HG03457 (cell line): ENCODE measurements around the gene BEND7.

Experiments used
- ATAC-seq: cut with Tn5 transposase; IDR thresholded peaks from one replicate; pipeline ENCODE4 v1.9.1; 2021; ENCODE audit warnings: moderate number of reproducible peaks; ENCODE audit not compliant: unreplicated experiment

The BEND7 gene

DNA sequence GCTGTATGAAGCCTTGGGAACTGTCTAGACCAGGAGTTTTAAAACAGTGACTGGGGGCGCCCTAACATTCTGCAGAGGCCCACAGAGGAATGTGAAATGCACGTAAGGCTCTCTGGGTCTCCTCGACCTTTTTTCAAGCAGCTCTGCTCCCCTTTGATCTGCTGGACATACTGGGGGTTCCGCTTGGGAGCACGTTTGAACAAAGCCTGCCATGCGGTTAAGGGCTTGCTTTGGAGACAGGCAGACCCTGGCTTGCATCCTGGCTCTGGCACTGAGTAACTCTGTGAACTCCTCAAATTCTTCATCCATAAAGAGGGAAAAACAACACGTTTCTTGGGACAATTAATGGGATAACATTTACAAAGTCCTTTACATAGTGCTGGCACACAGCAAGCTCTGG lies 7.8 kb downstream of the BEND7 start:
- ATAC-seq: no peak

DNA sequence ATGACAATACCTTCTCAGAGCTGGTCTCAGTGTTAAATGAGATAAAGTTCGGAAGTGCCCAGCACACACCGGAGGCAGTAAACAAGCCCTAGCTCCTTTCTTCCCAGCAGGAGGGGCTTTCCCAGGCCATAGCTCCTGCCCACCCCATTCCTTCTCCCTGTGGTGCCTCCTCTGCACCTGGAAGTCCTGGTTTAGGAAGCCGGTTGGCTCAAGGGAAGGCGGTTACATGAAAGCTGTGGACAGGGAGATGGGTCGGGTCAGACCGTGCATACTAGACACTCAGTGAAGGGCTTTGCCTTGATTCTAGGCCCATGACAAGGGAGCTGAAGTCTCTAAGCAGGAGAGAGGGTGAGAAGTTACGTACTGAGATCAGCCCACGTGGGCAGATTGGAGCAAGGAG lies 8.6 kb downstream of the BEND7 start:
- no peak for ATAC-seq

DNA sequence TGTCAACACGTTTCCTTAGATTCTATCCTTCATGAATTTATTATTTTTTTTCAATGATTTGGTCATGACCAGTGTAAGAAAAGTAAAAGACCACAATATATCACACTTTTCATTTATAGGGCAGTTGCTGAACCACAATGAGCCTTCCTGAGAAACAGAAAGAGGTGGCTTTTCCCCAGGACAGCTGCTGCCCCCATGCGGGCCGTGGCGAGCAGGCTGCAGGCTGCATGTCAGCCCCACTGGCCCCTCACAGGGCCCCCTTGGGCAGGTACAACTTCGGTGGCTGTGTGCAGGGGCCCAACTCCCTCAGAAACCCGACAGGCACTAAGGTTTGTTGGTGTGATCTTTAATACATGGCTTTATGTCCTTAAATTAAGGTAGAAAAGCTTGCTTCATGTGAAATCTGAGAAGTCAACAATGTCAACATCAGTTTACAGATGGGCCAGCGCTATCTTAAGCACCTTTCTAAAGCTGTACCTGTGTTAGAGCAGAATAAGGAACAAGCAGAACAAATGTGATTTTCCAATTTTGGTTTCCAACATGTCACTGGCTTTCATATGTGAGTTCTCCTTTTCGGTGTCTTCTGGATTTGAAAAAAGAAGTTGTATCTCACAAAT lies 10.6 kb downstream of the BEND7 start:
- no peak for ATAC-seq

DNA sequence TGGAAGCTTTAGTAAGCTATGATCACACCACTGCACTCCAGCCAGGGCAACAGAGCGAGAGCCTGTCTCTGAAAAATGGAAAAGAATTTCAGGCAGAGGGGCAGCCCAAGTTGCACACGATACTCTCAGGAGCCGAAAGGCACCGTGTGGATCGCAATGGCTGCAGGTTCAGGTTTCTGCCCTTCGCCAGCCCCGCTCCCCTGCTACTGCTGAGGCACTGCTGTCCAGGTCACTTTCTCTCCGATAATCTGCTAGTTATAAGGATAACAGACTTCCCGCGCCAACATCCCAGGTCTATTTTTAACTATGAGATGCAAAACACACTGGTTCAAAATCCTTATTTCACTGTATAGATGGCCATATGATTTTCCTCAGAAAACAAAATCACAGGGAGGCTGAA lies 11.1 kb downstream of the BEND7 start:
- ATAC-seq: no peak

DNA sequence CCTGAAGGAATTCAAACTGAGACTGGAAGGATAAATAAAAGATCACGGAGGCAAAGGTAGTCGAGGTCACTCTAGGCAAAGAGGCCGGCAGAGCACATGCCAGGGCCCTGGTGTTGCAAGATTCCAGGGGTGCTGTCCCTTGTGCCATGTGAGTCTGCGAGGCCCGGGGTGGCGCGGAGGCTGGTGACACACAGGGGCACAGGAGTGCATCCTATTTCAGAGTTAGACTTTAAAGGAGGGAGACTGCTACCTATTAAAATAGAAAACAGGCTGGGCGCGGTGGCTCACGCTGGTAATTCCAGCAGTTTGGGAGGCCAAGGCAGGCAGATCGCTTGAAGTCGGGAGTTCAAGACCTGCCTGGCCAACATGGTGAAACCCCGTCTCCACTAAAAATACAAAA lies 12.6 kb downstream of the BEND7 start:
- no peak for ATAC-seq

DNA sequence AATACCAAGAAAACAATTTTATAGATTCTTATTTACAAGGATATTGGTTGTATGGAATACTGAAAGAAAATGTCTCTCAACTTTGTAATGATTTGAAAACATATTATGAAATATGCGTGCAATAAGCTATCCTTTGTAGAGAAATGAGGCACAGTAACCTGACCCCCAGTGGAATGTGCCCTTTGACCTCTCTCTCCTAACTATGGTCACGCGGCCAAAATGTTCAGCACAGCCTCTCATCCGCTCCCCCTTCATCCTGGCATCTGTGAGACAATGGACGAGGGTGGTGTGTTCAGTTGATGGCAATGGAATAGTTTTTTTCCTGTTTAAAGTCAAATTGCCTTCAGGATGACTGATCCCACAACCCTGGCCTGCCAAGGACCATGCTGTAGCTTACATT lies 13.3 kb downstream of the BEND7 start:
- no peak for ATAC-seq

DNA sequence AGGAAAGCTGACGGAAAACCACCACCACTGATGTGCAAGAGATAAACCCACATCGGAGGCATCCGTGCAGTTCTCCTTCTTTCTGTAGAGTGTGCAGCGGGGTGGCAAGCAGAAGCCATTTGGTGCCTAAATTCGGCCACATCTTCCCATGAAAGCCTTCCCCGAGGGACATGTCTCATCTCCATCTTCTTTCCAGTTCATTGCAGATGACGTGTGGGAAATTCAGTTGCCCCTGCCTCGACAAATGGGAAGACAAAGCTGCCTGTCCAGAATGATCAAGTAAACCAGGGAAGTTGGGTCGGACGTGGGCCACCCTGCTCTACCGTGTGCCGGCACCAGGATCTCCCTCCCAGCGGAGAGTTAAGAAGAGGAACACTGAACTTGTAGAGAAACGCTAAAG lies 14.5 kb downstream of the BEND7 start:
- ATAC-seq: no peak

DNA sequence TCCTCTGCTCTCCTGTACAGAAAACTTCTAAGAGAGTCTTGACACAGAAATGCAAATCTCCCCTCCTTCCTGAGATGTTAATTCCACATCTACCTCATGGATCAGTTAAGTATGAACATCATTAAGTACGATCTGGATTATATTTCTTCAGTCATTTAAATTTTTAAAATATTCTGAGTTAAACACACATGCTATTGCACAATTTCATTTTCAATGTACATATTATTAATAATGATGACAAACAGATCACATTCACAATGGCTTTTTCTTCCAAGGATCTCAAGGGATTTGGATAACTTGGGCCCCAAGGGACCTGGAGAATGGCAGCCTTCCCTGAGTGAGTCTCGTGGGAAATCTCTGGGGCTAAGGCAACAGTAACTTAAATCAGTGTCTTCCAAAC lies 16.2 kb downstream of the BEND7 start:
- no peak for ATAC-seq

DNA sequence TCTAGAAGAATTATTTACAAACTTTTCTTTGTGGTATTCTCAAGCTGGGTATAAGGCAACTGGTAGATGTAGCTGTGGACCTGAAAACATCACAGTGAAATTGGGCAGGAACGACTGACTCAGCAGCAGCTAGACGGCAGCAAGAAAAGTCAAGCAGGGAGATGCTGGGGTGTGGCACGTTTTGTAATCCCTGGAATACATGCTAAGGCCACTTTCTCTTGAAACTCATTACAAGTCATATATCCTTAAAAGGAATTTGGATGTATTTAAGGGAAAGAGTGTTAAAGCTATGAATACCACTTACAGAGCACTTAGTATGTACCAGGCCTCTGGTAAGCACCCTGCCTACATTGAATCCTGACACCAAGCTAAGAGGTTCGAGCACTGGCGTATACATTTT lies 17.4 kb downstream of the BEND7 start:
- ATAC-seq: no peak

DNA sequence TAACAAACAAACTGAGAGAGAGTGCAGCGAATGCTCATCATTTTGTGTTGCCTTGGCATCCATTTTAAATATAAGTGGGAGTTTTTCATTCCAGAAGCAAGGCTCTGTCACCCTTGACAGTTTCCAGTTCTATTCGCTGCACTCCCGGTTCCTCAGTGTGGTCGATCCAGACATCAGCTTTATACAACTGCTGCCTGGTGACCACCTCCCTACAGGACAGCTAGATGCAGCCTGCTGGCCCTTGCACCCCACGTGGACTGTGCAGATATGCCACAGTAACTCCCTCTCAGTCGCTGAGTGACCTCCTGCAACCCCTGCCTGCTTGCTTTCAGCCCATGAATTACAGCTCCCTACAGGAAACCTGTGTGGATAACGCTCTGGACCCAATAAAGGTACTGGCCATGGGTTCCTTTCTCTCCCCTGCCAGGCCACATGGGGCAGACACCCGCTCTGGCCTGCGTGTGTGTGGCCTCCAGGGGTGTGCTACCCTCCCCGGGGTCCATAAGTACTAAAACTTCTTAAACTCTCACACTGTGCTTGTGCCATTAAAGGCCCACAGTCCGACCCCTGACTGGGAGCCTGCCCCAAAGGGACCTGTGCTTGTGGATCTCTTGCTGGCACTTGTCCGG lies 23.6 kb downstream of the BEND7 start:
- ATAC-seq: no peak

DNA sequence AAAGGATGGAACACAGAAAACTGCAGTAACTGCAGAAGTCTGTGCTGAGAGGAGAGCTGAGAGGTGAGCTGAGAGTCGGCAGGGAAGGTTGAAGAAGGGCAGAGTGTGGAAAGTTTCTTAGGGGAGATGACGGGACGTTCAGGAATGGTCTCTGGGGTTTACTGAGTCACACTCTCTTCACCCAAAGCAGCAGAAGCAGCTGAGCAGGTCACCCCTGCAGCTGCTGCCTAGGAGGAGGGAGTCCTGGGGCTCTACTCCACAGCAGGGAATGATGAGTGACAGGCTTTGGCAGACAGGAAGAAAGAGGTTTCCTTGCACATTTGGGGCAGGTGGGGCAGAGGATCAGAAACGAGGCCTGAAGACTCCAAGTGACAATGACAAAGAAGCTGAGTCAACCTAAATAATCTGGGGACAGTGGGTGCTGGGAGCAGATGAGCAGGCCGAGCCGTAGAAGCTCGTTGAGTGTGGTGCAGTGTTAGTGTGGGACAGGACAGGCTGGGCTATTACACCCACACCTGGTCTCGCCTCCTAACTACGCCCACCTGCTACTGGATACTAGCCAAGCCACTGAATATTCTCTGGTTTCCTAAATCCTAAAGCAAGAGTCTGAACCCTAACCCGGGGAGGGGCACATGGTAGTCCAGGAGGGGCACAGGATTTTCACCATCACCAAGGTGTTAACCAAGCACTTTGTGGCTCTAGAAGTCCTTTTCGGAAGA lies 24.9 kb downstream of the BEND7 start:
- ATAC-seq: no peak

DNA sequence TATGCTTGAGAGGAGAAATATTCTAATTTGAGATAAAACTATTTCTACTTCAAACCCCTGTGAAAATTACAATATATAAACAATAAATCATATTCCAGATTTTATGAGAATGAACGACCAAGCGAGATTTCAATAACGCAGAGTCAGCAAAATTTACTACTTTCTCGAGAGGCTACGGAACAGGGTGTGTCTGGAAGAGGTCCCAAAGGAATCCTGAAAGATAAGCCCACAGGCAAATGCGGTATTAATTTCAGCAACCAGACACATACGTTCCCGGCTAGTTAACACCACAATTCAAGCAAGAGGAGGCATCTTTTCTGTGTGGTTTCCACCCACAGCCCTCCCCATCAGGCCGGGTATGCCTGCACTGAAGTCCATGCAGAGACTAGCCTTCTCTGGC lies 26.4 kb downstream of the BEND7 start:
- no peak for ATAC-seq

DNA sequence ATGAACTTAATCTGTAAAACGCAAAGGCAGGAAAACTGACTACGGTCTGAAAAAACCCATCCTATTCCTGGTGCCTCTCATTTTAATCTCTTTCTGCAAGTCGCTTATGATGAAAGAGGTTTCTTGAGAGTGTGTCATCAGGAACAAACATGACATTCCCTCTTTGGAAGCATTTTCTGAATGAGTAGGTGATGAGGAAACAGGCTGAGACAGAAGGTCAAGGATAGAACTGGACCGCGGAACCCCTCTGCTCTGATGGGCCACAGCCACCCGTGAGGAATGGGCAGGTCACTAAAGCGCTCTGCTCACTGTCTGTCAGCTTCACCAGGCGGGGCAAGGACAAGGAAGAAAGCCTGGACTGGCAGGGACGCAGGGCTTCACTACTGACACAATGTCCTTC lies 28.6 kb downstream of the BEND7 start:
- no peak for ATAC-seq

DNA sequence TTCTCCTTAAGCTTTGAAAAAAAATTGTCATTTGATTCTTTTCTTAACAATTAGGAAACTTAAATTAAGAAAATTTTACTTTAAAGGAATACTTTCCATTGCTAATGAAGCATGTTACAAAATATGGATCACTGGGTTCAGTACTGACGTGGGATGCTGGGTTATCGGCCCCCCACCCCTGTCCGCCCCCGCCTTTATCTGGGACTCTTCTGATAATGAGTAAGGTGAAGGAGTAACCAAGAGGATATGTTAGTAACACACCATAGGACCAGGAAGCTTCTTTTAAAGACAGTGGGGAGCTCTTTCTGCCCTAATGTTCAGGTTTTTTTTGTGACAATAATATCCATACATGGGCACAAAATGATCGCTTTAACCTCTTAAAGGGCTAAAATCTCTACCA lies 29.7 kb downstream of the BEND7 start:
- no peak for ATAC-seq

DNA sequence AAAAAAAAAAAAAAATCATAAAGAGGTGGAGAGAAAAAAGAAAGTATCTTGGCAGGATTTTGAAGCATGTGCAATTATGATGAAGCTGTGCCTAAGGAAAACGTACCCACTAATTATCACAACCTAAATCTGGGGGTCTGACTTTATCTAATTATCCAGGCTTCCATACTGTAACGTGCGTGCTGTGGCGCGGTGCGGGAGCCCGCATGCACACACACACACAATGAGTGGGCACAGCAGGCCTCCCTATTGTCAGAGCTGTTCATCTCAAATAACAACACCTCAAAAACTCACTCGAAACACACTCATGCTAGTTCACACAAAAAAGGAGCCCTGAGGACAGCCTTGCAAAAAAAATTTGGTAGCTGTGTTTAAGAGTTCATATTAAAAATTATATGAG lies 31.9 kb downstream of the BEND7 start:
- no peak for ATAC-seq

DNA sequence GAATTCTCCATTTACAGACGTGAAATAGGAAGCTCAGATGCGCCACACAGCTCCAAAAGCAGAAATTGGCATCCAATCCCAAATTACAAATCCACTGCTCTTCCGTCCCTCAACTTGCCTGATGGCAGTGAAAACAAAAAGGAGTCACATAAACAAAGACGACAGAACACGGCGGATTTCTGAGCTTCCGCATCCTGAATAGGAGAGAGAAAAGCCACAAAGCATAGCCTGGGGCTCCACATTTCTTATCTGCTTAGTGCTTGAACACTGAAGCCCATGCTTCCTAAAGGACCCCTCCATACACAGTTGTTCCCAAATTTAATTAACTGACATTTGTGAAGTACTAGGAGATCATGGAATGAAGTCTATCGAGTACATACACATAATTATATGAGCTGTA lies 32.6 kb downstream of the BEND7 start:
- ATAC-seq: no peak

DNA sequence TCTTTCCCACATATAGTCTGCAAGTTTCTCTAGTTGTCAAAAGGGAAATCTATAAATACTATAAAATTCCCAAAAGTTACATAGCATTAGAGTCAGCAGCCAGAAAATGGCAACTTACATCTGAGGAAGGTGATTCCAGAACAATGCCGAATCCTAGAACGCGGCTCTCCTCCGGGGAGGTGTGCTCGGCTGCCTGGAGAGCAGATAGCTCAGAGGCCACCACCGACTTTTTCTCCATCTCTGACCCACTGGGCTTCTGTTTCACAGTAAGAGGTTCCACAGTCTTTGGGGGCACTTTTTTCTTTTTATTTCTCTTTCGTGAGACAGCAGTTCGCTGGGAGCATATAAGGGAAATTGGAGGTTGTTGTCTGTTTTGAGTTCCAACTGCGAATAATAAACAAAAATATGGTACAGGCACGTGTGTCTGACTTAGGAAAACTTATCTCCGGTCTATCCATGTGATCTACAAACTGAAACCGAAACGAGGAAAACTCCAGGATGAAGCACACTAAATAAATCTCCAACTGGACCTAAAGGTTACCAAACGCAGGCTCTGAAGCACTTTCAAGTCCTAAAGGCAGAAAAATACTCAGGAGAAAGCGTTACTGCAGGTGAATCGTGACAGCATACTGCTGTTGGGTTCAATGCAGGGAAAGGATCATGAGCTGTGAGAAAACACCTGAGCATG lies 36.2 kb downstream of the BEND7 start:
- ATAC-seq: no peak

DNA sequence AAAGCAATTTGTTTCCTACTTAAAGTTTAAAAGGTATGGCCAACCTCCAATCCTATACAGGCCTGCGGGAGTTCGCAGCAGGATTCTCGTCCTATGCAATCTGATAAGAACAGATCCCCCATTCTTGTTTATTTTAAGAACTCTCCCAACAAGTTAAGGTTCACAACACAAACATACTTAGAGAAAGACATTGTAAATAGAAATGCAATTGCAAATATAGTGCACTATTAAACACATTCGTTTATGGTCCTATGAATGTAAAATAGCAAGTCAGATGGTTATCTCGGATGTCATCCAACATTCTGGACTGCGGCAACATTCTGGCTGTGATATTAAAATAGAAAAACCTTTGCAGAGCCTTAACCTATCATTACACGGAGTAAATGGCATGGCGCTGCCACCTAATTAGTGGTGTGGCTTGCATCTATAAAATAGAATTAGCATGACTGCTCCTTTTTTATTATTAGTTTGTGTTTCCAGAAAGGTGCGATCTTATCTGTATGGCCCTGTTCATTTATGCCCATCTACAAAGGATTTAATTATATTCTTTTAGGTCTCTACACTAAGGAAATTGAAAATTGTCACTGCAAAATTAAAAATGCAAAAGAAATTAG lies 37.0 kb downstream of the BEND7 start:
- ATAC-seq: no peak

DNA sequence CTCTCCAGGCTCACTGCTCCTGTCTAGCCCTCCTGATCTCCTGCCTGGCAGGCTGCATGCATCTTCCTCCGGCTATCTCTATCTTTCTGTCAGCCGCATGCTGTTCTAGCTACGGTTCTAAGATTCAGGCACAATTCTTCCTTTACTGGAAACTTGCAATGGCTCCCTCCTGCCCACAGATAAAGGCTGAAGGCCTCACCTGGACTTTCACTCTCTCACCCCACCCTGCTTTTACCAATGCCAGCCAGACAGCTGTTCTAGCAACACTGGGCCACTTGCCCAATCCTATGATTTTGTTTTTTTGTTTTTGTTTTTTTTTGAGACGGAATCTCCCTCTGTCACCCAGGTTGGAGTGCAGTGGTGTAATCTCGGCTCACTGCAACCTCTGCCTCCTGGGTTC lies 38.3 kb downstream of the BEND7 start:
- no peak for ATAC-seq

DNA sequence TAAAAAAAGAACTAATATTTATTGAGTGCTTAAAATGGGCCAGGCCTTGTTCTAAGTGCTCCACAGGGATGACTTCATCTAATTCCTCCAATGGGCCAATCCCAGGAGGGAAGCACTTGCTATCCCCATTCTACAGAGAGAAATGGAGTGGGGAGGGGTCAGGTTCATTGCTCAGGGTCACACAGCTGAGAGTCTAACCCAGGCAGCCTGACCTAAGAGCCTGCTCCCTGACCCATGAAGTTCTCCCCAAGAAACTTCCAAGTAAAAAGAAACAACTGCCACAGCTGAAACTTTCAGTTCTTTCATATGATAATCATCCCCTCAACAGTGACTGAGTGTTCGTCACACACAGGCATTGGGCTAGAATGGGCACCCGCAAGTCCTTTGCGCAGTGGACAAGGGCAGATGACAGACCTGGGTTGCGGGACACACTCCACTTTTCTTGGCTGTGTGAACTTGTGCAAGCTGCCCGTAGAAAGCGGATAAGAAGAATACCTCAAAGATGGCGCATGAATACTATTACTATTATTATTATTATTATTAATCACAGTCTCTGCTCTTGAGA lies 39.7 kb downstream of the BEND7 start:
- no peak for ATAC-seq

DNA sequence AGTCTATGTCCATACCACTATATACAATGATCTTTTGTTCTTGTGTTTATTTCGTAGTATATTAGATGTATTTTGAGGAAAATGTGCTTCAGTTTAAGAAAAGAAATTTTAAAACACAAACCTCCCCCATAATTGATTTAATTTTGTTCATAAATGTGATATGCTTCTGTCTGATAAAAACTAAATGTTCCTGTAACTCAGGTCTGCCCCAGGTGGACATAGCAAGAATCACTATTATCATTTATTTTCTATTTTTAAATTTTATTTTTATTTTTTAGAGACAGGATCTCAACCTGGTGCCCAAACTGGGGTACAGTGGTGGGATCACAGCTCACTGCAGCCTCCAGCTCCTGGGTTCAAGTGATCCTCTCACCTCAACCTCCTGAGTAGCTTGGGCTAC lies 43.2 kb downstream of the BEND7 start:
- ATAC-seq: no peak
